Neural cell (in vitro differentiated cells): Measurements from ENCODE around the gene KCNQ2.

ENCODE experiments used
- EP300 ChIP-seq: fragments of 450-650 bp; conservative IDR thresholded peaks from 2 replicates; pipeline ENCODE4 v1.6.1; 2014; ENCODE audit warnings: antibody characterized with exemption, mild to moderate bottlenecking, moderate library complexity; ENCODE audit not compliant: poor library complexity, severe bottlenecking
- EZH2 ChIP-seq: fragments of 200-600, 300-800 bp; shearing (Covaris generic), sonication (generic); IDR thresholded peaks from 2 replicates; pipeline ENCODE4 v1.6.1; 2014; ENCODE audit warnings: antibody characterized with exemption, low read length, borderline replicate concordance, mild to moderate bottlenecking; ENCODE audit not compliant: insufficient read depth, poor library complexity, severe bottlenecking
- MXI1 ChIP-seq: fragments of 450-650 bp; conservative IDR thresholded peaks from 2 replicates; pipeline ENCODE4 v1.6.1; 2014; ENCODE audit warnings: antibody characterized with exemption, mild to moderate bottlenecking; ENCODE audit not compliant: poor library complexity, severe bottlenecking
- POLR2AphosphoS5 ChIP-seq: IDR thresholded peaks from 2 replicates; pipeline ENCODE4 v1.6.1; 2012
- RAD21 ChIP-seq: fragments of 450-650 bp; conservative IDR thresholded peaks from 2 replicates; pipeline ENCODE4 v1.6.1; 2014; ENCODE audit warnings: antibody characterized with exemption, mild to moderate bottlenecking, moderate library complexity
- TAF1 ChIP-seq: IDR thresholded peaks from 2 replicates; pipeline ENCODE4 v1.6.1; 2012; ENCODE audit warnings: low read depth
- TF ChIP-seq, protein P1 (sequence below): fragments of 450-650 bp; IDR thresholded peaks from 2 replicates; pipeline ENCODE4 v1.5.1; 2014; ENCODE audit warnings: antibody characterized with exemption, mild to moderate bottlenecking, moderate library complexity; ENCODE audit not compliant: poor library complexity, severe bottlenecking
- TF ChIP-seq, protein P2 (sequence below): IDR thresholded peaks from 2 replicates; pipeline ENCODE4 v1.6.1; 2012; ENCODE audit warnings: borderline replicate concordance

DNA sequence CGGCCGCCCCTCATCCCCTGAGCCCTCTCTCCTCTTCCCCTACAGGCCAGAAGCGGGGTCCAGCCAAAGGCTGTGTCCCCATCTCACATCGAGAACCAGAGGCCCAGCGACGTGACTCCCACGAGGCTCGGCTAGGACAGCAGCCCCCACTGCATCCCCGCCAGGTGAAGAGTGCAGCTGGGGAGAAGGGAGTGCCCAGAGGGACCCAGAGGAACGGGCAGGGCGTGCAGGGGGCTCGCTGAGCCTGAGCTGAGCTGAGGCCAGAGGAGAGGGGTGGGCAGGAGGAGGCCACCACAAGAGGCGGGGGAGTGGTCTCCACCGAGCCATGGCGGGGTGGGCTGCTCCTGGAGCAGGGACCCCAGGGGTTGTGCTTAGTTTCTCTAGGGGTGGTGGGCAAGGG is 32.6 kb downstream of the KCNQ2 start:
- TF ChIP-seq, protein P1, sequence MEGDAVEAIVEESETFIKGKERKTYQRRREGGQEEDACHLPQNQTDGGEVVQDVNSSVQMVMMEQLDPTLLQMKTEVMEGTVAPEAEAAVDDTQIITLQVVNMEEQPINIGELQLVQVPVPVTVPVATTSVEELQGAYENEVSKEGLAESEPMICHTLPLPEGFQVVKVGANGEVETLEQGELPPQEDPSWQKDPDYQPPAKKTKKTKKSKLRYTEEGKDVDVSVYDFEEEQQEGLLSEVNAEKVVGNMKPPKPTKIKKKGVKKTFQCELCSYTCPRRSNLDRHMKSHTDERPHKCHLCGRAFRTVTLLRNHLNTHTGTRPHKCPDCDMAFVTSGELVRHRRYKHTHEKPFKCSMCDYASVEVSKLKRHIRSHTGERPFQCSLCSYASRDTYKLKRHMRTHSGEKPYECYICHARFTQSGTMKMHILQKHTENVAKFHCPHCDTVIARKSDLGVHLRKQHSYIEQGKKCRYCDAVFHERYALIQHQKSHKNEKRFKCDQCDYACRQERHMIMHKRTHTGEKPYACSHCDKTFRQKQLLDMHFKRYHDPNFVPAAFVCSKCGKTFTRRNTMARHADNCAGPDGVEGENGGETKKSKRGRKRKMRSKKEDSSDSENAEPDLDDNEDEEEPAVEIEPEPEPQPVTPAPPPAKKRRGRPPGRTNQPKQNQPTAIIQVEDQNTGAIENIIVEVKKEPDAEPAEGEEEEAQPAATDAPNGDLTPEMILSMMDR: no peak
- TF ChIP-seq EZH2: no peak
- TF ChIP-seq MXI1: no peak
- TF ChIP-seq RAD21: no peak
- TF ChIP-seq, protein P2, sequence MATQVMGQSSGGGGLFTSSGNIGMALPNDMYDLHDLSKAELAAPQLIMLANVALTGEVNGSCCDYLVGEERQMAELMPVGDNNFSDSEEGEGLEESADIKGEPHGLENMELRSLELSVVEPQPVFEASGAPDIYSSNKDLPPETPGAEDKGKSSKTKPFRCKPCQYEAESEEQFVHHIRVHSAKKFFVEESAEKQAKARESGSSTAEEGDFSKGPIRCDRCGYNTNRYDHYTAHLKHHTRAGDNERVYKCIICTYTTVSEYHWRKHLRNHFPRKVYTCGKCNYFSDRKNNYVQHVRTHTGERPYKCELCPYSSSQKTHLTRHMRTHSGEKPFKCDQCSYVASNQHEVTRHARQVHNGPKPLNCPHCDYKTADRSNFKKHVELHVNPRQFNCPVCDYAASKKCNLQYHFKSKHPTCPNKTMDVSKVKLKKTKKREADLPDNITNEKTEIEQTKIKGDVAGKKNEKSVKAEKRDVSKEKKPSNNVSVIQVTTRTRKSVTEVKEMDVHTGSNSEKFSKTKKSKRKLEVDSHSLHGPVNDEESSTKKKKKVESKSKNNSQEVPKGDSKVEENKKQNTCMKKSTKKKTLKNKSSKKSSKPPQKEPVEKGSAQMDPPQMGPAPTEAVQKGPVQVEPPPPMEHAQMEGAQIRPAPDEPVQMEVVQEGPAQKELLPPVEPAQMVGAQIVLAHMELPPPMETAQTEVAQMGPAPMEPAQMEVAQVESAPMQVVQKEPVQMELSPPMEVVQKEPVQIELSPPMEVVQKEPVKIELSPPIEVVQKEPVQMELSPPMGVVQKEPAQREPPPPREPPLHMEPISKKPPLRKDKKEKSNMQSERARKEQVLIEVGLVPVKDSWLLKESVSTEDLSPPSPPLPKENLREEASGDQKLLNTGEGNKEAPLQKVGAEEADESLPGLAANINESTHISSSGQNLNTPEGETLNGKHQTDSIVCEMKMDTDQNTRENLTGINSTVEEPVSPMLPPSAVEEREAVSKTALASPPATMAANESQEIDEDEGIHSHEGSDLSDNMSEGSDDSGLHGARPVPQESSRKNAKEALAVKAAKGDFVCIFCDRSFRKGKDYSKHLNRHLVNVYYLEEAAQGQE: no peak
- no peak for TF ChIP-seq POLR2AphosphoS5
- TF ChIP-seq EP300: no peak
- TF ChIP-seq TAF1: no peak
